B cell (primary cell): ENCODE measurements around the gene GTF2H2C. TPM values are rescaled to one million over a fixed set of nuclear protein-coding genes. Genes with fewer than 3 reads are reported as not detected.

Experiments used
- ATAC-seq: fragments of 200-7000 bp; cut with Tn5 transposase; one replicate; pipeline ENCODE4 v1.10.0; 2021; ENCODE audit warnings: low read depth, mild to moderate bottlenecking, moderate number of reproducible peaks, moderate library complexity
- CTCF ChIA-PET: fragments of 350-600 bp; sonication (Branson Sonifier 250); formaldehyde crosslinking; loops from one replicate; lab custom pipeline; 2021; ENCODE audit warnings: antibody characterized with exemption, inconsistent platforms; lab: Charles Lee
- POLR2A ChIA-PET: fragments of 350-600 bp; sonication (Branson Sonifier 250); formaldehyde crosslinking; loops from one replicate; lab custom pipeline; 2021; ENCODE audit warnings: antibody characterized with exemption; lab: Charles Lee
- DNase-seq: peaks from one replicate; pipeline ENCODE4 v3.0.0; 2013
- H2AFZ ChIP-seq: 2 replicates; pipeline ENCODE4 v1.6.1; 2012; ENCODE audit warnings: mild to moderate bottlenecking, low read depth, low read length; ENCODE audit not compliant: insufficient read depth, poor library complexity, severe bottlenecking
- H3K27ac ChIP-seq, 2 donors: 1 replicate in 1 of 2; 2 replicates in 1 of 2; pipeline ENCODE4 v1.5.1; 2012 to 2013; ENCODE audit warnings: low read length in 2 of 2, mild to moderate bottlenecking in 2 of 2, moderate library complexity in 1 of 2
- H3K27me3 ChIP-seq, 4 experiments: fragments of 200-600 bp in 1 of 4; sonication (generic) in 1 of 4; replicated peaks in 1 of 4; 1 replicate in 2 of 4; 2 replicates in 2 of 4; pipeline versions ENCODE4 v1.6.1 to v1.7.0; 2013 to 2016; ENCODE audit warnings: low read length in 3 of 4, mild to moderate bottlenecking in 2 of 4, mixed read lengths in 1 of 4, moderate library complexity in 1 of 4; ENCODE audit not compliant: insufficient read depth in 4 of 4, control insufficient read depth in 3 of 4; ENCODE audit errors: control extremely low read depth in 1 of 4
- H3K36me3 ChIP-seq, 2 experiments: replicated peaks in 1 of 2; 1 replicate in 1 of 2; 2 replicates in 1 of 2; pipeline versions ENCODE4 v1.6.1 to v1.7.1; 2013; ENCODE audit warnings: low read length in 1 of 2; ENCODE audit not compliant: insufficient read depth in 2 of 2, control insufficient read depth in 1 of 2; ENCODE audit errors: control extremely low read depth in 1 of 2, extremely low read depth in 1 of 2
- H3K4me1 ChIP-seq, 2 donors: fragments of 200-600 bp in 1 of 2; sonication (generic) in 1 of 2; 1 replicate in 1 of 2; 2 replicates in 1 of 2; pipeline versions ENCODE4 v1.5.1 to v1.6.1; 2013 to 2017; ENCODE audit warnings: low read length in 2 of 2; ENCODE audit not compliant: control insufficient read depth in 2 of 2, insufficient read depth in 2 of 2
- H3K4me2 ChIP-seq: replicated peaks from 2 replicates; pipeline ENCODE3; 2012; ENCODE audit warnings: mild to moderate bottlenecking, low read depth, low read length; ENCODE audit not compliant: poor library complexity, severe bottlenecking
- H3K4me3 ChIP-seq, 5 experiments: fragments of 200-600 bp in 1 of 5; sonication (generic) in 1 of 5; 1 replicate in 3 of 5; 2 replicates in 2 of 5; pipeline versions ENCODE4 v1.5.1 to v1.7.0; 2011 to 2016; ENCODE audit warnings: low read length in 4 of 5, mild to moderate bottlenecking in 4 of 5, low read depth in 2 of 5, control low read depth in 1 of 5, moderate library complexity in 1 of 5; ENCODE audit not compliant: insufficient read depth in 1 of 5; ENCODE audit errors: control extremely low read depth in 1 of 5, extremely low read depth in 1 of 5
- H3K79me2 ChIP-seq: fragments of 200-600 bp; sonication (generic); one replicate; pipeline ENCODE4 v1.6.0; 2016; ENCODE audit warnings: low read length; ENCODE audit not compliant: control insufficient read depth, insufficient read depth
- H3K9ac ChIP-seq: fragments of 200-600 bp; sonication (generic); 2 replicates; pipeline ENCODE4 v1.6.1; 2017; ENCODE audit warnings: mild to moderate bottlenecking, low read length, moderate library complexity
- H3K9me3 ChIP-seq, 3 donors: one replicate each; pipeline versions ENCODE4 v1.6.1 to v1.7.1; 2013; ENCODE audit warnings: low read length in 2 of 3; ENCODE audit not compliant: control insufficient read depth in 2 of 3, insufficient read depth in 1 of 3; ENCODE audit errors: control extremely low read depth in 1 of 3
- H4K20me1 ChIP-seq: 2 replicates; pipeline ENCODE4 v1.6.0; 2012; ENCODE audit warnings: mild to moderate bottlenecking, low read length; ENCODE audit not compliant: insufficient read depth, control insufficient read depth, poor library complexity, severe bottlenecking
- H3K27ac Mint-ChIP-seq: one replicate; pipeline ENCODE4 v1.8.0; 2021; ENCODE audit warnings: mixed read lengths
- H3K27me3 Mint-ChIP-seq: one replicate; pipeline ENCODE4 v1.8.0; 2021; ENCODE audit warnings: mixed read lengths
- H3K4me1 Mint-ChIP-seq: one replicate; pipeline ENCODE4 v1.8.0; 2021; ENCODE audit warnings: mixed read lengths
- H3K4me3 Mint-ChIP-seq: one replicate; pipeline ENCODE4 v1.8.0; 2021; ENCODE audit warnings: mixed read lengths
- H3K9me3 Mint-ChIP-seq: one replicate; pipeline ENCODE4 v1.8.0; 2022; ENCODE audit warnings: mixed read lengths; ENCODE audit not compliant: insufficient read depth
- CTCF ChIP-seq: fragments of 200-600 bp; IDR thresholded peaks from one replicate; pipeline ENCODE4 v1.8.0; 2022; ENCODE audit warnings: antibody characterized with exemption, mild to moderate bottlenecking
- EZH2 ChIP-seq: IDR thresholded peaks from 2 replicates; pipeline ENCODE4 v1.6.1; 2012; ENCODE audit warnings: borderline replicate concordance, low read depth, mild to moderate bottlenecking, moderate library complexity, low read length; ENCODE audit not compliant: insufficient read depth, poor library complexity, severe bottlenecking
- WGBS: methylation state at CpG from one replicate; pipeline ENCODE4 v1.1.5; 2013; ENCODE audit warnings: missing lambda C conversion rate; ENCODE audit not compliant: insufficient coverage; 5-methylcytosine and 5-hydroxymethylcytosine counted together
- intact Hi-C: fragments of 100-400 bp; cut with micrococcal nuclease; formaldehyde crosslinking; loops from one replicate; pipeline ENCODE4 v1.10.0; 2022
- polyA plus RNA-seq: library from polyadenylated mRNA; depleted of rRNA; stranded (reverse); fragments of >200 nt; gene quantifications from 2 replicates; pipeline ENCODE4 v1.2.3, GENCODE V29; 2012
- total RNA-seq, 2 donors: library from RNA; stranded (reverse); fragments of 120-200 nt in 1 of 2; gene quantifications; 1 replicate in 1 of 2; 2 replicates in 1 of 2; pipeline versions ENCODE4 v1.2.3 to v1.2.4, GENCODE V29; 2013 to 2022

Gene GTF2H2C
- total and polyA plus RNA-seq, 2 donors (not counting 1 experiment from before 2014, with no cell fraction given), result 13.2 to 46.2 TPM

GRCh38 chr5:69516769-69517168 lies 43.2 kb upstream of the GTF2H2C start:
- Histone ChIP-seq H3K4me3 (no peak overlapping the region), H3K4me2 (no peak overlapping the region), H3K79me2 (no peaks in the 10 kb centered on the region), H3K36me3 (no peaks in the 10 kb centered on the region), H2AFZ (no peak overlapping the region), H3K9me3 (no peaks in the 10 kb centered on the region), H3K27ac (no peak overlapping the region), H4K20me1 (no peaks in the 10 kb centered on the region), H3K9ac (no peak overlapping the region), H3K27me3 (no peaks in the 10 kb centered on the region), H3K4me1 (no peaks in the 10 kb centered on the region)
- intact Hi-C loops, result no loop called here
- Mint-ChIP-seq H3K4me1 (no peaks in the 10 kb centered on the region), H3K4me3 (no peak overlapping the region), H3K27me3 (peaks cover 4% of the 10 kb centered on the region), H3K9me3 (no peaks in the 10 kb centered on the region), H3K27ac (no peak overlapping the region)
- whole genome bisulfite sequencing, result no CpG with 5 or more reads among the region's 1 CpG
- ATAC-seq (no peak), DNase-seq (no peak)
- CTCF ChIA-PET, result no interaction called here
- POLR2A ChIA-PET, result no interaction called here
- TF ChIP-seq EZH2 (no peak), CTCF (no peak)

- Mint-ChIP-seq H3K27ac (no peak overlapping the region), H3K9me3 (no peaks in the 10 kb centered on the region), H3K4me3 (no peak overlapping the region), H3K4me1 (no peaks in the 10 kb centered on the region), H3K27me3 (peaks cover 4% of the 10 kb centered on the region)
- Histone ChIP-seq H3K36me3 (no peaks in the 10 kb centered on the region), H3K4me3 (no peak overlapping the region), H3K9me3 (no peaks in the 10 kb centered on the region), H3K27ac (no peak overlapping the region), H2AFZ (no peak overlapping the region), H3K79me2 (no peaks in the 10 kb centered on the region), H3K27me3 (no peaks in the 10 kb centered on the region), H3K4me2 (no peak overlapping the region), H4K20me1 (no peaks in the 10 kb centered on the region), H3K9ac (no peak overlapping the region), H3K4me1 (no peaks in the 10 kb centered on the region)
- ChIA-PET POLR2A (no interaction called here), CTCF (no interaction called here)
- DNase-seq (no peak), ATAC-seq (no peak)
- 96% methylated on average over 3 of the region's 4 CpGs for WGBS
- intact Hi-C loops, result no loop called here
- TF ChIP-seq CTCF (no peak), EZH2 (no peak)
These were observed 42.2 kb upstream of the GTF2H2C start for GRCh38 chr5:69517763-69518212.
